Measurements from ENCODE around the gene CDH4.

Gene CDH4

GRCh38 chr20:61663521-61664425, 411.7 kb downstream of the CDH4 start:
- no peak for DNase-seq

GRCh38 chr20:61664556-61665320, 412.7 kb downstream of the CDH4 start:
- no peak for DNase-seq

GRCh38 chr20:61665528-61666470, 413.7 kb downstream of the CDH4 start:
- DNase-seq = no peak

GRCh38 chr20:61666471-61666832, 414.4 kb downstream of the CDH4 start:
- DNase-seq = no peak

GRCh38 chr20:61667056-61667792, 415.2 kb downstream of the CDH4 start:
- no peak for DNase-seq

GRCh38 chr20:61668065-61668650, 416.1 kb downstream of the CDH4 start:
- DNase-seq = no peak

GRCh38 chr20:61668771-61669503, 416.9 kb downstream of the CDH4 start:
- DNase-seq = no peak

GRCh38 chr20:61670274-61670673, 418.2 kb downstream of the CDH4 start:
- no peak for DNase-seq

GRCh38 chr20:61671559-61671958, 419.5 kb downstream of the CDH4 start:
- no peak for DNase-seq

- no peak for DNase-seq
Measured at GRCh38 chr20:61673152-61673847, 421.2 kb downstream of the CDH4 start.

GRCh38 chr20:61674121-61674520, 422.1 kb downstream of the CDH4 start:
- no peak for DNase-seq

- DNase-seq = no peak
Measured at GRCh38 chr20:61674688-61675087, 422.6 kb downstream of the CDH4 start.

GRCh38 chr20:61677928-61678327, 425.9 kb downstream of the CDH4 start:
- no peak for DNase-seq

- DNase-seq = no peak
Measured at GRCh38 chr20:61678437-61678836, 426.4 kb downstream of the CDH4 start.

GRCh38 chr20:61679473-61679872, 427.4 kb downstream of the CDH4 start:
- no peak for DNase-seq

GRCh38 chr20:61680096-61680495, 428.0 kb downstream of the CDH4 start:
- DNase-seq = no peak

- DNase-seq = no peak
Measured at GRCh38 chr20:61682114-61682995, 430.3 kb downstream of the CDH4 start.

- no peak for DNase-seq
Measured at GRCh38 chr20:61682996-61683681, 431.1 kb downstream of the CDH4 start.

- no peak for DNase-seq
Measured at GRCh38 chr20:61683721-61684120, 431.7 kb downstream of the CDH4 start.

Data from CD4-positive, alpha-beta T cell treated with Interleukin-15 for 1 hour (primary cell).